HUES6 (cell line): ENCODE data around the gene CC2D1B.
"Not testable (repeated sequence)": the region's sequence is repeated elsewhere in the genome, so short reads cannot be mapped to it uniquely, and the experiment has no call there.

Source experiments
- H3K27ac ChIP-seq: 2 replicates; pipeline ENCODE4 v1.7.0; 2013; ENCODE audit warnings: low read depth, mild to moderate bottlenecking, low read length, inconsistent platforms
- H3K27me3 ChIP-seq: 2 replicates; pipeline ENCODE4 v1.6.1; 2013; ENCODE audit warnings: low read length; ENCODE audit not compliant: control insufficient read depth, insufficient read depth
- H3K36me3 ChIP-seq: 2 replicates; pipeline ENCODE4 v1.6.1; 2013; ENCODE audit warnings: low read length; ENCODE audit not compliant: control insufficient read depth, insufficient read depth
- H3K4me1 ChIP-seq: 2 replicates; pipeline ENCODE4 v1.6.1; 2013; ENCODE audit warnings: low read length; ENCODE audit not compliant: control insufficient read depth, insufficient read depth
- H3K4me3 ChIP-seq: 2 replicates; pipeline ENCODE4 v1.5.1; 2013; ENCODE audit warnings: low read depth, low read length
- H3K9ac ChIP-seq: one replicate; pipeline ENCODE4 v1.6.1; 2013; ENCODE audit warnings: mild to moderate bottlenecking, low read length
- H3K9me3 ChIP-seq: 2 replicates; pipeline ENCODE4 v1.6.1; 2013; ENCODE audit warnings: low read depth, low read length; ENCODE audit not compliant: control insufficient read depth, insufficient read depth

Gene CC2D1B

GRCh38 chr1:52393174-52393573, 27.2 kb upstream of the CC2D1B start:
- Histone ChIP-seq H3K36me3 (peaks cover 93% of the 10 kb centered on the region), H3K27ac (no peak overlapping the region), H3K4me3 (no peak overlapping the region)

GRCh38 chr1:52386458-52386857, 20.5 kb upstream of the CC2D1B start:
- H3K4me3 ChIP-seq = no peak overlapping the region
- H3K36me3 ChIP-seq = peaks cover 90% of the 10 kb centered on the region
- no peaks in the 10 kb centered on the region for H3K9me3 ChIP-seq
- no peak overlapping the region for H3K27ac ChIP-seq
- H3K4me1 ChIP-seq = no peaks in the 10 kb centered on the region
- no peaks in the 10 kb centered on the region for H3K27me3 ChIP-seq
- H3K9ac ChIP-seq = no peak overlapping the region

More at GRCh38 chr1:52393174-52393573, 27.2 kb upstream of the CC2D1B start:
- Histone ChIP-seq H3K9me3 (no peaks in the 10 kb centered on the region), H3K27me3 (no peaks in the 10 kb centered on the region), H3K4me1 (no peaks in the 10 kb centered on the region), H3K9ac (no peak overlapping the region)

- no peak overlapping the region for H3K27ac ChIP-seq
- no peak overlapping the region for H3K4me3 ChIP-seq
- no peaks in the 10 kb centered on the region for H3K4me1 ChIP-seq
- H3K9ac ChIP-seq = no peak overlapping the region
- H3K27me3 ChIP-seq = no peaks in the 10 kb centered on the region
- no peaks in the 10 kb centered on the region for H3K9me3 ChIP-seq
- H3K36me3 ChIP-seq = peaks cover 95% of the 10 kb centered on the region
These were observed 19.4 kb upstream of the CC2D1B start for GRCh38 chr1:52385376-52385775.

GRCh38 chr1:52369851-52370250, 3.8 kb upstream of the CC2D1B start:
- H3K27me3 ChIP-seq, H3K9ac ChIP-seq, H3K4me3 ChIP-seq, H3K27ac ChIP-seq, H3K9me3 ChIP-seq, H3K4me1 ChIP-seq: not testable (repeated sequence)
- H3K36me3 ChIP-seq = peaks cover 27% of the 10 kb centered on the region

GRCh38 chr1:52368383-52369172, 2.6 kb upstream of the CC2D1B start:
- Histone ChIP-seq H3K9ac (peak overlapping the region; percentile 52), H3K4me3 (peak overlapping the region; percentile 68), H3K4me1 (peaks cover 8% of the 10 kb centered on the region), H3K36me3 (peaks cover 18% of the 10 kb centered on the region), H3K27ac (no peak overlapping the region), H3K9me3 (no peaks in the 10 kb centered on the region), H3K27me3 (no peaks in the 10 kb centered on the region)

- peaks cover 8% of the 10 kb centered on the region for H3K4me1 ChIP-seq
- no peak overlapping the region for H3K27ac ChIP-seq
- H3K27me3 ChIP-seq = no peaks in the 10 kb centered on the region
- H3K9ac ChIP-seq = no peak overlapping the region
- H3K4me3 ChIP-seq = no peak overlapping the region
- no peaks in the 10 kb centered on the region for H3K9me3 ChIP-seq
- peaks cover 11% of the 10 kb centered on the region for H3K36me3 ChIP-seq
These were observed 1.3 kb upstream of the CC2D1B start for GRCh38 chr1:52367272-52367671.

GRCh38 chr1:52366517-52366827, 467 bp upstream of the CC2D1B start:
- H3K9me3 ChIP-seq = no peaks in the 10 kb centered on the region
- no peak overlapping the region for H3K27ac ChIP-seq
- H3K36me3 ChIP-seq = peaks cover 18% of the 10 kb centered on the region
- H3K4me1 ChIP-seq = peaks cover 8% of the 10 kb centered on the region
- no peak overlapping the region for H3K9ac ChIP-seq
- H3K27me3 ChIP-seq = no peaks in the 10 kb centered on the region
- peak overlapping the region; percentile 93 for H3K4me3 ChIP-seq

GRCh38 chr1:52365071-52365745, 797 bp downstream of the CC2D1B start:
- Histone ChIP-seq H3K4me1 (peaks cover 8% of the 10 kb centered on the region), H3K36me3 (peaks cover 31% of the 10 kb centered on the region), H3K27me3 (no peaks in the 10 kb centered on the region), H3K27ac (peak overlapping the region; percentile 84; the same call in 1 of the 2 replicates), H3K9me3 (no peaks in the 10 kb centered on the region), H3K9ac (peak overlapping the region; percentile 81), H3K4me3 (peak overlapping the region; percentile 93)

- Histone ChIP-seq H3K27ac (no peak overlapping the region), H3K36me3 (peaks cover 40% of the 10 kb centered on the region), H3K4me3 (peak overlapping the region; percentile 93; the same call in 1 of the 2 replicates), H3K4me1 (peaks cover 8% of the 10 kb centered on the region), H3K9ac (no peak overlapping the region), H3K9me3 (no peaks in the 10 kb centered on the region), H3K27me3 (no peaks in the 10 kb centered on the region)
These were observed 1.7 kb downstream of the CC2D1B start for GRCh38 chr1:52364235-52364839.

- H3K4me1 ChIP-seq = peaks cover 8% of the 10 kb centered on the region
- no peaks in the 10 kb centered on the region for H3K9me3 ChIP-seq
- peaks cover 77% of the 10 kb centered on the region for H3K36me3 ChIP-seq
These were observed 5.4 kb downstream of the CC2D1B start for GRCh38 chr1:52360595-52360968.

More at GRCh38 chr1:52360595-52360968, 5.4 kb downstream of the CC2D1B start:
- Histone ChIP-seq H3K4me3 (no peak overlapping the region), H3K9ac (no peak overlapping the region), H3K27ac (no peak overlapping the region), H3K27me3 (no peaks in the 10 kb centered on the region)
